Astrocyte of the cerebellum (primary cell): ENCODE data around the gene CYB561.

ENCODE experiments used
- DNase-seq: peaks from one replicate; pipeline ENCODE4 v3.0.0-alpha.2; 2011; ENCODE audit warnings: low read depth
- H3K4me3 ChIP-seq: 2 replicates; pipeline ENCODE4 v1.5.1; 2011; ENCODE audit warnings: mild to moderate bottlenecking, low read depth, low read length, moderate library complexity
- CTCF ChIP-seq: IDR thresholded peaks from 2 replicates; pipeline ENCODE4 v1.5.1; 2012; ENCODE audit warnings: low read length, low read depth, moderate library complexity, mild to moderate bottlenecking; ENCODE audit errors: missing control alignments
- in situ Hi-C: cut with HindIII; loops from 2 replicates; pipeline ENCODE4 v1.10.0; 2017; ENCODE audit warnings: low sequenced_read_pairs

CYB561 gene

DNA sequence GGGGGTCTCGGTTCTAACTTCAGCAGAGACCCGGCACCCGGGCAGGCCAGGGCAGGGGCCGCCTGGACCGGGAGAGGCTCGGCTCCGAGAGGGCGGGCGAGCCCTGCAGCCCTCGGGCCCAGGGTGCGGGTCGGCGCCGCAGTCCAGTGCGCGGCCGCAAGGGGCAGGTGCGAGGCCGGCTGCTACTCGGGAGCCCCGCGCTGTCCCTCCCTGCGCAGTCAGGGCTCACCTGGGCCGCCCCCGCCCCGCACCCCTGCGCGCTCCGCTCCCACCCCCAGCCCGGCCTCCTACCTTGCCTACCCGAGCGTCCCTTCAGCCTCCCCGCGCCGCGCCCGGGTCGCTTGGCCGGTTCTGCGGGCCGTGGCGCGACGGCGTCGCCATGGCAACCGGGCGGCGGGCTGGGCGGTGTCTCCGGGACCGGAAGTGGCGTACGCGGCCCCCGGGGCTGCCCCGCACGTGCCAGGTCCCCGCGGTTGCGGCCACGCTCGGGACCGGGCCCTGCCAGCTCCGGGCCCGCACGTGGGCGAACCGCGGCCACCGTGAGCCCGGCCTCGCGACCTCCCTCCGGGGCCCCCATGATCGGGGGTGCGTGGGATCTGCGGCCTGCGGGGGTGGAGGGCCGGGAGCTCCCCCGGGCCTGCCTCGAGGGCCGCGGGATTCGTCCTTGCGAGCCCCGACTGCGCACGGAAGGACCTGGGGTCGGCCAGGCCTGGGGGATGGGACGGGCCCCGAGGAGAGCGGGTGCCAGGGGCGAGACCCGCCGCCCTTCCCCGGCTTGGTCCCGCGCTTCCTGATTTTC lies at the start of gene CYB561:
Gene CYB561 (minus strand): TSS at position 353 of the 799 bp plus-strand sequence. CDS start 8,759 bp downstream, outside the sequence.
- peak; percentile 35 for TF ChIP-seq CTCF
- peak within 1 kb of the TSS; percentile 39 for H3K4me3 ChIP-seq
- in situ Hi-C loops, result no loop called here
- DNase-seq, result no peak

DNA sequence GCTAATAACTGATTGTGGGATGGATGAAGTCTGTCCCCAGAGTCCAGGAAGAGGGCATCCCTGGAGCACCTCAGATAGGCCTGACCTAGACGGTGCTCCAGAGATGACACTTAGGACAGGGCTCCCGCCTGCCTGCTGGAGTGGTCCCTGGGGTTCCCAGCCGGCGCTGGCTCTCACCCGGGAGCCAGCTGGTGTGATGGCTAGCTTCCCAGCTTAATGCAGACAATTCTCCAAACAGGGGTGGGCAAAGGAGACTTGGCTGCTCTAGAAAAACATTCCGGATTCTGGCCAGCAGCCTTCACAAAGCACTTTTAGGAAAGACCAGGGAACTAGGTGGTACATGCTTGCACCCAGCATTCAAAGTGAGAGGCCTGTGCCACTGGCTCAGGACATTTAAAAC lies 49.4 kb upstream of the CYB561 start:
- no peak for DNase-seq
- no peak for TF ChIP-seq CTCF
- in situ Hi-C loops, result no loop called here
- no peak overlapping the region for H3K4me3 ChIP-seq

DNA sequence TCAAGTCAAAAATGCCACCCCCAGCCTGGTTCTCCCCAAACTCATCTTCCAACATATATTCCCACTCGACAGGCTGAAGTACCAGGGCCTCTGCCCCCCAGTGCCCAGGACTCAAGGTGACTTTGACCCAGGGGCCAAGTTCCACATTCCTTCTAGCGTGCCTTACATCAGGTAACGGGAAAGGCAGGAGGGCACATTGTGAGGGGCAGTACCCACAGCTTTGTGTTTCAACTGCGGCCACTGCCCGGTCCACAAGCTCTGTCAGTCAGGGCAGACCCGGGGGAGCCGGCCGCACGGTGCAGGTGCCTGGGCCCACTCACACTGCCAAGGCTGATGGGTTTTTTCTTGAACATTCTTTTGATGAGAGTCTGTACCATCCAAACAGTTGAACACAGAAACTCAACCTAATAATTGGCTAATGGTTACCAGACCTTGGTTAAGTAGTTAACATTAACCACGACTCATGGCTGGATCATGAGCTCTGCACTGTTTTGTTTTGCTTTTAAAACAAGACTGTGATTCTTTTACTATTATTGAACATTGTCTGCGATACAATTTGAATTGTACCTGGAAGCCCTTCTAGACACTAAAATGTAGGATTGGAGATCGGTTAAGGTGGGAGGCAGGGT lies 48.3 kb upstream of the CYB561 start:
- no peak for TF ChIP-seq CTCF
- in situ Hi-C loops, result no loop called here
- no peak overlapping the region for H3K4me3 ChIP-seq
- DNase-seq, result no peak

DNA sequence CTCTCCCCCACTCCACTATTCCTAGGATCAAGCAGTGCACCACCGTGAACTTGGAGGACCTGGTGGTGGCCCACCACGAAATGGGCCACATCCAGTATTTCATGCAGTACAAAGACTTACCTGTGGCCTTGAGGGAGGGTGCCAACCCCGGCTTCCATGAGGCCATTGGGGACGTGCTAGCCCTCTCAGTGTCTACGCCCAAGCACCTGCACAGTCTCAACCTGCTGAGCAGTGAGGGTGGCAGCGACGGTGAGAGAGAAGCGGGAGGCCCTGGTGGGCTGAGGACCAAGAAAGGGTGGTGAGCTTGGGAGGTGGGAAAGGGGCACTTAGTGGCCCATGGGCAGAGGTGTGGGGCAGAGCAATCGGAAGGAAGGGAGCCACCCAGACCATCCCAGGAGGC lies 47.3 kb upstream of the CYB561 start:
- in situ Hi-C loops, result no loop called here
- TF ChIP-seq CTCF, result no peak
- no peak overlapping the region for H3K4me3 ChIP-seq
- no peak for DNase-seq

DNA sequence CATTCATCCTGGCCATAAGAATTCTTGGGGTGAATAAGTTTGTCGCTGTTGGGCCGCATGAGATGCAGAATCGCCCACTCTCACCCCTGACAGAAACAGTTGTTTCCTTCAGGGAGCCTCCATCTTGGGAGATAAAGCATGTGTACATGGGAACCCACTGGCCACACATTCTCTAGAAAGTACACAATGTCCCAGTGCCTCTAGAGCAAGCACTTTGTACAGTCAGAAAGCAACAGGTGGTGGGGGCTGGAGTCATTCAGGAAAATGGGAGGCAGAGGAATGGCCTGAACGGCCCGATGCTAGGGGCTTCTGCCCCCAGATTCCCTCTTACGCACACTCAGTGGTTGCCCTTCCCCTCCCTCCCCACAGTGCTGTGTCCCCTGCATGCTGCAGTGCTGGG lies 46.8 kb upstream of the CYB561 start:
- in situ Hi-C loops, result no loop called here
- no peak for TF ChIP-seq CTCF
- no peak for DNase-seq
- no peak overlapping the region for H3K4me3 ChIP-seq

- H3K4me3 ChIP-seq, result no peak overlapping the region
- no peak for DNase-seq
- no peak for TF ChIP-seq CTCF
- in situ Hi-C loops, result no loop called here
Measured at GRCh38 chr17:63491977-63492618, 46.0 kb upstream of the CYB561 start.
